C4-2B (cell line): Measurements from ENCODE around the gene FAM120B.

Source experiments
- H3K27ac ChIP-seq: fragments of 450-650 bp; 2 replicates; pipeline ENCODE4 v1.5.1; 2017
- ZFX ChIP-seq: fragments of 450-650 bp; IDR thresholded peaks from 2 replicates; pipeline ENCODE4 v1.6.1; 2017
- TF ChIP-seq, protein P1 (sequence below): fragments of 450-650 bp; conservative IDR thresholded peaks from 2 replicates; pipeline ENCODE4 v1.5.1; 2017; ENCODE audit warnings: mild to moderate bottlenecking

FAM120B gene

DNA sequence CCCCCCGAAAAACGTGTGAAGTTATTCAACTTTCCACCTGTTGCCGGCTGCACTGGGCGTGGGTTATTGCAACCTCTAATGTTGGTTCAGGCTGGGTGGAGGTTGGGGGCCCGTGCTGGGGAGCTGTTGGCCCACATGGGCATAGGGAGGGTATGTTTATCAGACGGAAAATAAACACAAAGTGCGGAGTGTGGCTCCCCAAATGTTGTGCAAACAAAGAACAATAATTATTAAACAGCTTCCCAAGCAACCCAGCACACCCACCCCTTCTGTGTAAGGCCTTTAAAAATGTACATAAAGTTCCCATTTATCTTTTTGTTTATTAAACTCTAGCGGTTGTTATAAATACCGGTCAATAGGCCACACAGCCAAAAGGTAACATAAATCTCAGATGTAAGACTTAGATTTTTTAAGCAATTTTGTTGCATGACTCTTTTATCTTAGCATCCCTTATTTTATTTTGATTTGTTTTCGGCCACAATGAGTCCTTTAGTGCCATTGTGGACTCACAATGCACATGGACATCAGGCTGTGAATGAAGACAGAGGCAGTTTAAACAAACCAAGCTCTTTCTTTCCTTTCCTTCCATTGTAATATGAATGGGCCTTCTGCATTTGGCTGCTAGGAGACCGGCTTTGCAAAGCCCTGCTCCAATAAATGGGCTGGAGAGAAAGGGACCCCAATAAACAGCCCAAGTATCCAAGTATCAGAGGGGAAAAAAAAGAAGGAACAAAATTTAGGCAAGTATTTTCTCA, 8.8 kb upstream of the FAM120B start:
- no peak overlapping the region for H3K27ac ChIP-seq
- TF ChIP-seq, protein P1, sequence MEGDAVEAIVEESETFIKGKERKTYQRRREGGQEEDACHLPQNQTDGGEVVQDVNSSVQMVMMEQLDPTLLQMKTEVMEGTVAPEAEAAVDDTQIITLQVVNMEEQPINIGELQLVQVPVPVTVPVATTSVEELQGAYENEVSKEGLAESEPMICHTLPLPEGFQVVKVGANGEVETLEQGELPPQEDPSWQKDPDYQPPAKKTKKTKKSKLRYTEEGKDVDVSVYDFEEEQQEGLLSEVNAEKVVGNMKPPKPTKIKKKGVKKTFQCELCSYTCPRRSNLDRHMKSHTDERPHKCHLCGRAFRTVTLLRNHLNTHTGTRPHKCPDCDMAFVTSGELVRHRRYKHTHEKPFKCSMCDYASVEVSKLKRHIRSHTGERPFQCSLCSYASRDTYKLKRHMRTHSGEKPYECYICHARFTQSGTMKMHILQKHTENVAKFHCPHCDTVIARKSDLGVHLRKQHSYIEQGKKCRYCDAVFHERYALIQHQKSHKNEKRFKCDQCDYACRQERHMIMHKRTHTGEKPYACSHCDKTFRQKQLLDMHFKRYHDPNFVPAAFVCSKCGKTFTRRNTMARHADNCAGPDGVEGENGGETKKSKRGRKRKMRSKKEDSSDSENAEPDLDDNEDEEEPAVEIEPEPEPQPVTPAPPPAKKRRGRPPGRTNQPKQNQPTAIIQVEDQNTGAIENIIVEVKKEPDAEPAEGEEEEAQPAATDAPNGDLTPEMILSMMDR: no peak
- TF ChIP-seq ZFX: no peak

GRCh38 chr6:170298688-170299087, 7.9 kb upstream of the FAM120B start:
- TF ChIP-seq ZFX: no peak
- TF ChIP-seq, protein P1: no peak
- no peak overlapping the region for H3K27ac ChIP-seq

GRCh38 chr6:170301184-170301583, 5.4 kb upstream of the FAM120B start:
- TF ChIP-seq, protein P1: no peak
- TF ChIP-seq ZFX: no peak
- no peak overlapping the region for H3K27ac ChIP-seq

DNA sequence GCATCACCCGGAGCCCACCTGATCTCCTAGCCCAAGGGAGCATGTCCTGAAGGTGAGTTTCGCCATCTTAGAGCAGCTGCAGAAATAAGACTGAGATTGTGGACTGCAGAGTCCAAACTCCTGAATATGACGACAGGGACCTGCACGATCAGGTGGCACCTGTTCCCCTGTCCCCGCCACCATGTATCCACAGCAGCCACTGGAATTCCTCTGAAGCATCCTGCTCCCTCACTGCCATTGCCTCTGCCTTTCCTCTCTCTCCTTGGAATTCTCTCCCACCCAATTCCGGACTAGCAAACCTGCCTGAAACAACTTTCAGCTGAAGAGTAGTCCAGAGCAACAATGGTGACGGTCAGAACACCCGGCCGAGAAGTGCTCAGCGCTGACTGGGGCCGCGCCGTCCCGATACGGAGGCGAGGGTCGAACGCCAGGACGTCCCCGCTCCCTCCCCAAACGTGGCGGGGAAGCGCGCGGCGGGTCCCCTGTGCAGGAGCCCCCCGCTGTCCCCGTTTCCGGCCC, 694 bp upstream of the FAM120B start:
- peak overlapping the region; percentile 96 for H3K27ac ChIP-seq
- TF ChIP-seq ZFX: no peak
- TF ChIP-seq, protein P1: no peak

DNA sequence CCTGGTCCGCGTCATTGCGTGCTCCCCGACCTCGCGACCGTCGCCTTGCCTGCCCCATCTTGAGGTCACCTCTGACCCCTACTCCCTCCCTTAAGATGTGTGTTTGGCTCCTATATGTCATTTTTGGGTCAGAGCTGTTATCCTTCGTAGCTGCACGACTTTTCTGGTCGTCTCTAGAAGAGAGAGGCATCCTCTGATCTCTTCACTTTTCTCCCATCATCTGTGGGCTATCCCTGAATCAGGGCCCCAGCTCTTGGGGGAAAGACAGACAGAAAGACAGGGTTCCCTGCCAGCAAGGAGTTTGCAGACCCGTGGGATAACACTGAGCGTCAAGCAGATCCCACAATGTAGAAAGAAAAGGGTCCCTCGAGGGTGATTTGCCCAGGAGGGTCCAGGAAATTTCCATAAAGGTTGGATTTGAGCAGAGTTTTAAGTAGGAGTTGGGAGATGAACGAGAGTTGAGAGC, 555 bp downstream of the FAM120B start:
- peak overlapping the region; percentile 96 for H3K27ac ChIP-seq
- TF ChIP-seq ZFX: no peak
- TF ChIP-seq, protein P1: no peak

DNA sequence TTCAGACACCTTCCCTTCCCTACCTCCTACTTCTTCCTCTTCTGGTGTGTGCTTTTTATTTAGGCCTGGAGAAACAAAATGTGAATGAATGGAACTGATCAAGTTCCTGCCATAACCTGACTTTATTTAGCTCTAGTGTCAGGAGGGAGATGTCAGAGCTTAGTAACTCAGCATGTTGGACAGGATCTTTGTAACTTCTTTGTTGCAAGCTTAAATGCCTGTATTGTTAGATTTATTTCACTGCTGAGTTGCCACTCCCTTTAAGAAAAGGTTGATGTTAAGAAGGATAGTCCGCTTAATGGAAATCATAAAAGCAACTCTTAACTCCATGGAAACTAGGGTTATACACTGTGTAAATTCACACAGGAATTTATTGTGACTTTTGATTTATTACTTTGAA, 2.2 kb downstream of the FAM120B start:
- TF ChIP-seq, protein P1: no peak
- TF ChIP-seq ZFX: no peak
- H3K27ac ChIP-seq: no peak overlapping the region

DNA sequence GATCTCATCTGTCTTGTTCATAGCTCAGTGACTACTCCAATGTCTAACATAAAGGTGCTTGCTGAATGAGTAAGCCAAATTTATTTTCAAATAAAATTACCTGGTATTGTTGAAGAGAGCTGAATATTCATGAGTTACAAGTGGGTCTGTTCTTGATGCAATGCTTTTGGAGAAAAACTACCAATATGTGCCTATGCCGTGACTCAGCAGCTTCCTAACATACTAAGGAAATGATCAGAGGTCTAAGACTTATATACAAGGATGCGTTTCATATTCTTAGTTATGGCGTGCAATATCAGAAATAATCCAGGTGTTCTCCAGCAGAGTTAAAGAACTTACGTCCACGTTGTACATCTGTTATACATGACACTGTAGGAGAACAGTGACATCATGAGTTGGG, 5.1 kb downstream of the FAM120B start:
- H3K27ac ChIP-seq: no peak overlapping the region
- no peak for TF ChIP-seq ZFX
- TF ChIP-seq, protein P1: no peak
